WI38 (cell line): ENCODE data around the gene CALY.

Experiments used
- H3K4me3 ChIP-seq: 2 replicates; pipeline ENCODE4 v1.5.1; 2011; ENCODE audit warnings: low read depth, mild to moderate bottlenecking, control low read depth, low read length
- TF ChIP-seq, protein P1 (sequence below): IDR thresholded peaks from 2 replicates; pipeline ENCODE4 v1.5.1; 2012; ENCODE audit warnings: low read depth, mild to moderate bottlenecking, control low read depth, low read length

The CALY gene

DNA sequence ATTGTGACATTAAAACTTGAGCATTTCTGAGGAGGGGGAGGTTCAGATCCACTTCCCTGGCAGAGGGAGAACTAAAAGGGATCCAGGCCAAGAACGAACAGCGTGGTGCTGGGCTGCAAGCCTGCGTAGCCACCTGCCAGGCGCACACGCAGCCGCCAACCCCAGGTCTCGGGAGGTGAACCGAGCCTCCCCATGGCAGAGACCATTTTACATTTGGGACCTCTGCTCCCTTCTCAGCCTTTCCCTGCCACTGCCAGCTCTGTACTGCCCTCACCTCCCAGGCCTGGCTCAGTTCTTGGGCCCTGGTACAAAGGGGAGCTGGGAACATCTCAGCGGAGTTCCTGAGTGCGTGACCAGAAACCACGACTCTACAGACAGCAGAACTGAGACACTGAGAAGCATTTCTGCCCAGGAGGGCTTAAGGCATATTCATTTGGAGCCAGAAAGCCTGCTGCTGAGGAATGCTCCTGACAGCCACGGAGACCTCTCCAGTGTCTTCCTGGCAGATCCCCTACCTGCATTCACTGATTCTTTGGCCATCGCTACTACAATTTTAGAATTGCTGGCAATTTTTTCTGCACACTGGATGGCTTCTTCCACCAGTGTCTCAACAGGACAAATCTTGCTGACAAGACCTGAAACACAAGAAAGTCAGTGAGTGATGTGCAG lies 28.9 kb upstream of the CALY start:
- TF ChIP-seq, protein P1, sequence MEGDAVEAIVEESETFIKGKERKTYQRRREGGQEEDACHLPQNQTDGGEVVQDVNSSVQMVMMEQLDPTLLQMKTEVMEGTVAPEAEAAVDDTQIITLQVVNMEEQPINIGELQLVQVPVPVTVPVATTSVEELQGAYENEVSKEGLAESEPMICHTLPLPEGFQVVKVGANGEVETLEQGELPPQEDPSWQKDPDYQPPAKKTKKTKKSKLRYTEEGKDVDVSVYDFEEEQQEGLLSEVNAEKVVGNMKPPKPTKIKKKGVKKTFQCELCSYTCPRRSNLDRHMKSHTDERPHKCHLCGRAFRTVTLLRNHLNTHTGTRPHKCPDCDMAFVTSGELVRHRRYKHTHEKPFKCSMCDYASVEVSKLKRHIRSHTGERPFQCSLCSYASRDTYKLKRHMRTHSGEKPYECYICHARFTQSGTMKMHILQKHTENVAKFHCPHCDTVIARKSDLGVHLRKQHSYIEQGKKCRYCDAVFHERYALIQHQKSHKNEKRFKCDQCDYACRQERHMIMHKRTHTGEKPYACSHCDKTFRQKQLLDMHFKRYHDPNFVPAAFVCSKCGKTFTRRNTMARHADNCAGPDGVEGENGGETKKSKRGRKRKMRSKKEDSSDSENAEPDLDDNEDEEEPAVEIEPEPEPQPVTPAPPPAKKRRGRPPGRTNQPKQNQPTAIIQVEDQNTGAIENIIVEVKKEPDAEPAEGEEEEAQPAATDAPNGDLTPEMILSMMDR: no peak
- H3K4me3 ChIP-seq: no peak overlapping the region

DNA sequence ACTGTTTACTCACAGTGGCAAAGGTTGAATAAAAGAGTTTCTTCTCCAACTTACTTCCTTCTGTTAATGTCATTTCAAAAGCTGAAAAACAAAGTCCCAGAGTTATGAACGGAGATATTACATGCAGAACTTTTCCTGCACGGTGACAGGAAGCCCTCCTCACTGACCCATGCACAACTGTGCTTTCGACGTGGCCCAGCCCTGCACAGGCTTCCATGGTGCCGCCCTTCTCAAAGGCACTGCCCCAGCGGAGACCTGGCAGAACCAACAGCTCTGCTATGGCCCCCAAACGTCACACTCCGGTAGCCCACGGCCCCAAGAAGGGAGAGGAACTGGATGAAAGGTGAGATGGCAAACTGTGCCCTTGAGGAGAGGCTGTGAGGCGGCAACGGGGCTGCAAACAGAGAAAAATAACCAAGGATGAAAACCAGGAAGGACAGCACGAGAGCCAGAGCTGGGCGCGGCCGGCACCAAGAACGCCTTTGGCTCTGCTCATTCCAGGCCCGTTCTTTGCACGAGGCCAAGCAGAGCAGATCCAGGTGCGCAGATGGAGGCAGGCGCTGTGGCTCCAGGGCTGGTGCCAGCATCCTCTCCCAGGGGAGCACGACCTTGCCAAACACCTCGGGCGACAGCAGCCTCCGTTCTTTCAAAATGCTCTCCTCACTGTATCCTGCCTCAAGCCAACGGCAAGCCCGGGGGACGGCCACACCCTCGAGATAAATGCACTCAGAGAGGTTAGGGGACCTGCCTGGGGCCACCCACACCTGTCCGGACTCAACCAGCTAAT lies 28.1 kb upstream of the CALY start:
- TF ChIP-seq, protein P1: no peak
- H3K4me3 ChIP-seq: no peak overlapping the region

DNA sequence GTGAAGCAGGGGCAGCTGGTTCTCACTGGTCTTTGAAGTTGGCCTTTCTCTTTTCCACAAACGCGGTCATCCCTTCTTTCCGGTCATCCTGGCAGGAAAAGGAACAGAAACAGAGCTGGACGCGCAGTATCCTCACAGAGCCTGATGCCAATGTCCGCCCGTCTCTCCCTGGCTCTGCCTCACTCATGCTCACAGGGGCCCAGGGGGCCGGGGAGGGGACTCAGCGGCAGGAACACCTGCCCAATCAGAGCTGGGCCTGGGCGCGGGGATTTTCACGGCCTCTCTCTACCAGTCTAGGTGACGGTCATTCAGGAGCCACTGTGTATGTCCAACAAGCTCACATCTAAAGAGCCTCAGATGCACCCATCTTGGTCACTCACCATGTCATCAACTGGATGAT lies 26.1 kb upstream of the CALY start:
- H3K4me3 ChIP-seq: no peak overlapping the region
- TF ChIP-seq, protein P1: no peak

GRCh38 chr10:133361773-133362441 lies 25.2 kb upstream of the CALY start:
- TF ChIP-seq, protein P1: no peak
- H3K4me3 ChIP-seq: no peak overlapping the region

DNA sequence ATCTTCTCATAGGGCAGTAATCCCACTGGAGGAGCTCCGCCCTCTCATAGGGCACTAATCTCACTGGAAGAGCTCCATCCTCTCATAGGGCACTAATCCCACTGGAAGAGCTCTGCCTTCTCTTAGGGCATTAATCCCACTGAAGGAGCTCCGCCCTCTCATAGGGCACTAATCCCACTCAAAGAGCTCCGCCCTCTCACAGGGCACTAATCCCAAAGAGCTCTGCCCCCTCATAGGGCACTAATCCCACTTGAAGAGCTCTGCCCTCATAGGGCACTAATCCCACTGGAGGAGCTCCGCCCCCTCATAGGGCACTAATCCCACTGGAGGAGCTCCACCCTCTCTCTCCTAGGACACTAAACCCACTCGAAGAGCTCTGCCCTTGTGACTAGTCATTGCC lies 24.5 kb upstream of the CALY start:
- no peak overlapping the region for H3K4me3 ChIP-seq
- TF ChIP-seq, protein P1: no peak

GRCh38 chr10:133359972-133360610 lies 23.4 kb upstream of the CALY start:
- TF ChIP-seq, protein P1: no peak
- no peak overlapping the region for H3K4me3 ChIP-seq
